ENCODE measurements around the gene TRMT112.

The TRMT112 gene

DNA sequence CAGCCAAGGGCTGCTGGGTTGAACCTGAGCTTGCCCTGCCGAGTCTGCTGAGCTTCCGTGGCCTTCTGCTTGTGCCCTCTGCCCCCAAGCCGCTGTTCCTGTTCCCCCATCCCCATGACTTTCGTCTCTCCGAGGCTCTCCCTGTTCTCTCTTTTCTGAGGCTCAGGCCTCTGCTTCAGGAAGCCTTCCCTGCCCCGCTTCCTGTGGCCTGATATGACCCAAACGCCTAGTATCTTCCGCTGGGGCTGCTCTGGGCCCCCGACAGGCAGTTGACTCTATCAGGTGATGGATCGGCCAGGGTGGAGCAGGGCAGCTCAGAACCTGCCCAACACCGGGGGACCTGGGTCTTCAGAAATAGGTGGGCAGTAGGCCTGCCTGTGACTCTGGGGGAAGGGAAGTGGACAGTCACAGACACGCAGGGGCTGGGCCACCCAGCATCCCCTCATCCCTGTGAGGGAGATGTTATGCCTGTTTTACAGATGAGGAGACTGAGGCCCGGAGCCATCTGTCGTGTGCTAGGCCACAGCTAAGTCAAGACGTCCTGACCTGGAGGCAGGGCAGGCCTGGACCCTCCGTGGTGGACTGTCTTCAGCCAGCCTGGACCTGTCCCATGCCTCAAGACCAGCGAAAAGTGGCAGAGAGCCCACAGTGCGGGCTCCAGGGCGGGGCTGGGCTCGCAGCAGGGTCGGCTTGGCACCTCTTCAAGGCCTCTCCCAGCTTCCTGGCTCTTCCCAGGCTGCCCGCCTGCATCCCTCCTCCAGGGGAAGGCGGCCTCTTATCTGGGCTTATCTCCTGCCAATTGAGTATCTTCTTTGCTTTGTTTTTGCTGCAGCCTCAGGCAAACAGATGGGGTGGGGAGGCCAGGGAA is 49.1 kb downstream of the TRMT112 start:
- no peaks in the 10 kb centered on the region for H3K9me3 ChIP-seq (ENCODE audit: low read length)
- TF ChIP-seq, protein P1, sequence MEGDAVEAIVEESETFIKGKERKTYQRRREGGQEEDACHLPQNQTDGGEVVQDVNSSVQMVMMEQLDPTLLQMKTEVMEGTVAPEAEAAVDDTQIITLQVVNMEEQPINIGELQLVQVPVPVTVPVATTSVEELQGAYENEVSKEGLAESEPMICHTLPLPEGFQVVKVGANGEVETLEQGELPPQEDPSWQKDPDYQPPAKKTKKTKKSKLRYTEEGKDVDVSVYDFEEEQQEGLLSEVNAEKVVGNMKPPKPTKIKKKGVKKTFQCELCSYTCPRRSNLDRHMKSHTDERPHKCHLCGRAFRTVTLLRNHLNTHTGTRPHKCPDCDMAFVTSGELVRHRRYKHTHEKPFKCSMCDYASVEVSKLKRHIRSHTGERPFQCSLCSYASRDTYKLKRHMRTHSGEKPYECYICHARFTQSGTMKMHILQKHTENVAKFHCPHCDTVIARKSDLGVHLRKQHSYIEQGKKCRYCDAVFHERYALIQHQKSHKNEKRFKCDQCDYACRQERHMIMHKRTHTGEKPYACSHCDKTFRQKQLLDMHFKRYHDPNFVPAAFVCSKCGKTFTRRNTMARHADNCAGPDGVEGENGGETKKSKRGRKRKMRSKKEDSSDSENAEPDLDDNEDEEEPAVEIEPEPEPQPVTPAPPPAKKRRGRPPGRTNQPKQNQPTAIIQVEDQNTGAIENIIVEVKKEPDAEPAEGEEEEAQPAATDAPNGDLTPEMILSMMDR (IDR thresholded peaks at IDR 0.05; ENCODE audit: low read length), result no peak
- no peak for TF ChIP-seq EZH2 (IDR thresholded peaks at IDR 0.05; ENCODE audit: borderline replicate concordance, low read length)
- no peaks in the 10 kb centered on the region for H4K20me1 ChIP-seq (ENCODE audit: insufficient read depth, low read length)

GRCh38 chr11:64267207-64267945 is 50.0 kb downstream of the TRMT112 start:
- H3K36me3 ChIP-seq (ENCODE audit: insufficient read depth, low read length), result peaks cover 8% of the 10 kb centered on the region
- H3F3A ChIP-seq (ENCODE audit: insufficient read depth, low read length), result no peaks in the 10 kb centered on the region
- no peaks in the 10 kb centered on the region for H4K20me1 ChIP-seq (ENCODE audit: insufficient read depth, low read length)
- no peaks in the 10 kb centered on the region for H3K9me2 ChIP-seq (ENCODE audit: low read depth, low read length)
- no peaks in the 10 kb centered on the region for H3K79me2 ChIP-seq (ENCODE audit: insufficient read depth, low read length)
- H3K9me3 ChIP-seq (ENCODE audit: low read length), result no peaks in the 10 kb centered on the region
- H3K4me2 ChIP-seq (ENCODE audit: low read length), result peak overlapping the region; percentile 93; the same call in 1 of the 2 replicates
- H3K27me3 ChIP-seq (ENCODE audit: insufficient read depth, low read length), result no peaks in the 10 kb centered on the region
- H3K27ac ChIP-seq (ENCODE audit: low read depth, low read length, poor library complexity, severe bottlenecking), result peak overlapping the region; percentile 91
- H2AFZ ChIP-seq (ENCODE audit: low read length), result no peak overlapping the region
- no peak overlapping the region for H3K4me3 ChIP-seq (ENCODE audit: low read depth, low read length, poor library complexity, severe bottlenecking)
- TF ChIP-seq EZH2 (IDR thresholded peaks at IDR 0.05; ENCODE audit: borderline replicate concordance, low read length), result no peak
- TF ChIP-seq, protein P1 (IDR thresholded peaks at IDR 0.05; ENCODE audit: low read length), result no peak
- H3K4me1 ChIP-seq (ENCODE audit: insufficient read depth, low read length, severe bottlenecking), result peaks cover 27% of the 10 kb centered on the region
- peak overlapping the region; percentile 91; the same call in 1 of the 2 replicates for H3K9ac ChIP-seq (ENCODE audit: low read length)

More for the DNA sequence above, 49.1 kb downstream of the TRMT112 start:
- H3K4me2 ChIP-seq (ENCODE audit: low read length), result peak overlapping the region; percentile 93
- peak overlapping the region; percentile 91 for H3K27ac ChIP-seq (ENCODE audit: low read depth, low read length, poor library complexity, severe bottlenecking)
- H3K9ac ChIP-seq (ENCODE audit: low read length), result peak overlapping the region; percentile 91
- peak overlapping the region; percentile 74 for H3K4me3 ChIP-seq (ENCODE audit: low read depth, low read length, poor library complexity, severe bottlenecking)
- H3K79me2 ChIP-seq (ENCODE audit: insufficient read depth, low read length), result no peaks in the 10 kb centered on the region
- no peaks in the 10 kb centered on the region for H3K36me3 ChIP-seq (ENCODE audit: insufficient read depth, low read length)
- peaks cover 27% of the 10 kb centered on the region for H3K4me1 ChIP-seq (ENCODE audit: insufficient read depth, low read length, severe bottlenecking)
- no peaks in the 10 kb centered on the region for H3F3A ChIP-seq (ENCODE audit: insufficient read depth, low read length)
- no peaks in the 10 kb centered on the region for H3K27me3 ChIP-seq (ENCODE audit: insufficient read depth, low read length)
- no peak overlapping the region for H2AFZ ChIP-seq (ENCODE audit: low read length)
- no peaks in the 10 kb centered on the region for H3K9me2 ChIP-seq (ENCODE audit: low read depth, low read length)
